NCI-H2196 treated with DMSO at 0.1 percent for 48 hours (cell line): ENCODE data around the gene TSPAN18.

ENCODE experiments used
- DNase-seq: peaks from one replicate; lab custom pipeline; 2025; ENCODE audit not compliant: unreplicated experiment; lab: John Stamatoyannopoulos, UW

The TSPAN18 gene

DNA sequence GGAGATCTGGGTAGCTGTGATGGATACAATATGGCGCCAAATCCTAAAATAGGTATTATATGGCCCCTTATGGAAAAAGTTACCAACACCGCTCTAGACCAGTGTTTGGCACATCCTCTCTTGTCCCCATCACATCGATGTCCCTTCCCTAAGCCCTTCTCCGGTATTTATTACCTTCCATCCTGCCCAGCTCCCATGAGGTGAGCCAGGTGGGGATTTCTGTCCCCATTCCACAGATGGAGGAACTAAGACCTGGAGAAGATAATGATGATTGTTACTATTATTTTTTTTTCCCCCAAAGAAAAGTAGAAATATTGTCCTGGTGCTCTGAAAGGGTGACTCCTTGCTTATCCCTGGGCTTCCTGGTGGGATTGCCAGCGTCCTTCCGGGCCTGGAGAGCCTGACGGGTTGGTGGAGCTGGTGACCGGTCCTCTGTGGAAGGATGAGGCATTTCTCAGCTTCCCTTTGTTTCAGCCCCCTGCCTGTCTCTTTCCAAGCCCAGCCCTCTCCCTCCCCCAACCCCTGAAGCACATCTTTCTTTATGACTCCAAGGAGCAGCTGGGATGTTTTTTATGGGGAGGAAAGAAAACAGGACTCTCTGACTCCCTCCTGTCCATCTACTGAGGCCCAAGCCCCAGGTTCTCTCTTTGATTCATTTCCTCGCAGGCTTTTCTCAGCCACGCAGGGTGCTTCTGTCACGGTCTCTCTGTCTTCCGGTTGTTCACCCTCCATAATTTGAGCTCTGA lies 158.5 kb downstream of the TSPAN18 start:
- DNase-seq: no peak

DNA sequence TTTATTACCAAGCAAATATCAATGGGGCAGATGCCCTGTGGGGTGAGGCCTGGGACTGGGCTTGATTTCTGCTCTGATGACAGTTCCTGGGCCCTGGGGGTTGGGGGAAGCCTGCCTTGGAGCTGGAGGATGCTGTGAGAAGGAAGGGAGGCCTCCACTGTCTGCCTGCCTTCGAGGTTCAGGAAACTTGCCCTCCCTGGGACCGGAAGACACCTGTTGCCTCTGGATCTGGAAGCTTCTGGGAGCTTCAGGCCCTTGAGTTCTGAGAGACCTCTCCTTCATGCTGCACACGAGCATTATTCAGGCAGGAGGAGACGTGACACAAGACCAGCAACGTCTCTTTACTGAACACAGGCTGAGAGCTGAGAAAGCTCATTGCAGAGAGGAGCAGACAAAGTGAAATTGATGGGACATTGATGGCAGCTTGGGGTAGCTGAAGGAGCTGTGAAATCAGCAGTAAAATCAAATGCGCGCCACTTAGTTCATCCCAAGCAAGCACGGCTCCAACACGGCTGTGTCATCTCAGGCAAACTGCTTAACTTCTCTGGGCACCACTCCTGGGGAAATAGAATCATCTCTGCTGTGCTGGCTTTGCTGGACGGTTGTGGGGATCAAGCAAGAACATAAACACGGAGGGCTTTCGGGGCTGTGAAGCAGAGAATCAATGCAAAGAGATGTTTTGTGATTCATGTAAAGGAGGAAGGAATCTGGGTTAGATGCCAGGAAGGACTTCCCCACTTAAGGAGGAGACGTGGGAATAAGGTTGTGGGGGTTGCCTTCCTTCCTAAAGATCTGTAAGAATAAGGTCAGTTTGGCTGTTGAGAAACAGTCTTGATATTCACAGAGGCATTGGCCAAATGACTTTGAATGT lies 159.4 kb downstream of the TSPAN18 start:
- no peak for DNase-seq

DNA sequence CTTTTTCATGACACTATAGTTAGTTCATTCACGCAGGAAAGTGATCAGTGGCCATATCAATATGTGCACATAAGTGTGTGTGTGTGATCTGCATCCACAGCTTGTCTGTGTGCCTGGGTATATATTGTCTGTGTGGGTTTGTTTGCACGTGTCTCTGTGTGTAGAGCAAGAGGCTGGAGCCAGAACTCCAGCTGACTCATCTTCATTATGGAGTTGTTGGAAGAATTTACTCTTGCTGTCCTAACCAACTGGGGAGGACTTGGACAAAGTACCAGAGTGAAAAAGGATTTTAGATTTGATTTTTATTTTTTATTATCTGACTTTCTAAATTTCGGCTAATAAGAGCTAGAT lies 160.0 kb downstream of the TSPAN18 start:
- DNase-seq: no peak

DNA sequence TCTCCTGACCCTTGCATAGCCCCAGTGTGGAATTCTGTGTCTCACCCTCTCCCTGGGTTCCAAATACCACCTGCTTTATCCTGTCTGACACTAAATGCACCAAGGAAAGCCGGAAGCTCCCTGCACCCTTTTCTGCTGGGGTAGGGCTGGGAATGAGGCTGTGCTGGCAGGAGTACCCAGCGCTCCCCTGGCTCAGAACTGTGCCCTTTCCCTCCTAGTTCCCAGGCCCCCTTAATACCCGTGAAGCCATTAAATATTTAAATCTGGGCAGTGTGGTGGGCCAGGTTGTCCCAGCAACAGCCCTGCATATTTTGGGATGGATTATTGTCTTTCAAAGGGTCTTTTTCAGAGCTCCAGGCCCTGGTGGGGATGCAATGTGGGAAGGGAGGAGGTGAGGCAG lies 160.9 kb downstream of the TSPAN18 start:
- DNase-seq: no peak

DNA sequence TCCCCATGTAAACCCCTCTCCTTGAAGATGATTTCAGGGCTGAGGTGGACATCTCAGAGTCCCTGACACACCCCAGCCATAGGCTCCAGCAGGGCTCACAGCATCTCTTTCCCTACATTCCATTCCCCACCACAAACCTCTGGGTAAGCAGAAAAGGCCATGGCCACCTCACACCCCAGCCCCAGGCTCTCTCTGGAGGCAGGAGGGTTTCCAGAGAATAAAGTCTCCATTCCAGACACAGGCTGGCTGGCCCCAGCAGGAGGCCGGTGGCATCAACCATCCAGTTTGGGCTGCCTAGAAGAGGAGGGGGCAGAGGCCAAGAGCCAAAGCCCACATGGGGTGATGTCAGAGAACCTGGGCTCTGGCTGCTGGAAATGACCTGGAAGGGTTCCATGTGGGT lies 162.5 kb downstream of the TSPAN18 start:
- DNase-seq: no peak

DNA sequence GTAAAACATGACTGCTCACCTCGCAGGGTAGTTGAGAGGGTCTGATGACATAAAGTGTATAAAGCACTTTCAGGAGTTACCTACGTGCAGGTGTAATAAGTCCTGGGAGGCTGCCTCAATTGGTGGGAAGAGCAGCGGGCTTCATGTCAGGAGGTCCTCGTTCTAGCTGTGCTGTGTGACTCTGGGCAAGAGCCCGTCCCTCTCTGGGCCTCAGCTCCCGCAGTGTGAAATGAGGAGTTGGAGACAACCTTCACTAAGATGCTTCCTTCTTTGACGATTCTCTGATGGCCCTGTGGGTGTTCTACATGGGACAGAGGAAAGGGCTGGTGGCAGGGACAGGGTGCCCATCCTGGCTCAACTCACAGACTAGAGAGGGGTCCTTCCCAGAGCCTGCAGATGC lies 166.1 kb downstream of the TSPAN18 start:
- DNase-seq: no peak

DNA sequence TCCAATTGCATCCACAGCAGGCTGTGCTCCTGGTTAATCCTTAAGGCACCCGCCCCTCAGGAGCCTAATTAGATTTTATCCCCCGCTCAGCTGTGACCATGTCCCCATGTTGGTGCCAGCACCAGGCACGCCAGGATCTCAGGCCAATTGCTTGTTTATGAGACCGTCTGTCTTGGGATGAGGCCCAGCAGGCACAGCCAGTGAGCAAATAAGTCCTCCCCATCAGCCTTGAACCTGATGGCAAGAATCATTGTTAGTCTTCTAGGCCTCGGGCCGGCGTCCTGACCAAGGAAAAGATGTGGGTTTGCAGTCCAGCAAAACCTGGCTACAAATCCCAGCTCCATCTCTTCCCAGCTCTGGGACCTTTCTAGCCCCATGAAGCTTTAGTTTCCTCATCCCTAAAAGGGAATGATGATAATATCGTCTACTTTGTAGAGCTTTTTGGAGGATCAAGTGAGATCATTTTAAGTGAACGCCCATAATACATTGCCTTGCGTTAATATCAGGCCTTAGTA lies 166.6 kb downstream of the TSPAN18 start:
- no peak for DNase-seq

DNA sequence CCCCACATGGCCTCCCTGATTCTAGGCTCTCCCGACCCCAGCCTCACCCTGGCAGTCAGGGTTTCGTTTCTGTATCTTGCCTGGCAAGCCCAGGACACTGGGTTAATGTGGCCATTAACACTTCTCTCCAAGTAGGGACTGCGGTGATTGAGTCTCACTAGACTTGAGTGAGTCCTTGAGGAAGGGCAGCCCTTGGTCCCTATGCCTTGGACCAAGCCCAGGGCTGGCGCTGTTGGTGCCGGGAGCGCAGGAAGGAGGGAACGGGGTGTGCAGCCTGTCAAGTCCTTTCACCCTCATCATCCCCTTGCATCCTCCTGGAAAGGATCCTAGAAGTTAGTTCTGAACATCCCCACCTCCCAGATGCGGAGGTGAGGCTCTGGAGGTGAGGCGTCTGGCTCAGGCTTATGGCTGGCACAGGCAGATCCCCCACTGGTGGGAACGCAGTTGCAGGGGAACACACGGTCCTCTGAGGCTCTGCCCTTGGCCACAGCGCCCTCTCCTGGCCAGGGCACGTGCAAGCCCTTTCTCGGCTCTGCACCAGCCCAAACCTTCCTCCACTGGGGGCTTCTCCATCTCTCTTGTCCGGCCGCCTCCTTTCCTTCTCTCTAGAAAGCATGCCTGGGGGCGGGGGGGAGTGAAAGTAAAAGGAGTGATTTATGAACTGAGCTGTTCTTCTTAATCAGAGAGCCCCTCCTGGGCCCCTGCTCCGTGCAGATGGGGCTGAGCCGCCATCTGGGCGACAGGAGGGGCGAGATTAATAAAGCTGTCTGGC lies 167.3 kb downstream of the TSPAN18 start:
- peak; percentile 22 for DNase-seq

DNA sequence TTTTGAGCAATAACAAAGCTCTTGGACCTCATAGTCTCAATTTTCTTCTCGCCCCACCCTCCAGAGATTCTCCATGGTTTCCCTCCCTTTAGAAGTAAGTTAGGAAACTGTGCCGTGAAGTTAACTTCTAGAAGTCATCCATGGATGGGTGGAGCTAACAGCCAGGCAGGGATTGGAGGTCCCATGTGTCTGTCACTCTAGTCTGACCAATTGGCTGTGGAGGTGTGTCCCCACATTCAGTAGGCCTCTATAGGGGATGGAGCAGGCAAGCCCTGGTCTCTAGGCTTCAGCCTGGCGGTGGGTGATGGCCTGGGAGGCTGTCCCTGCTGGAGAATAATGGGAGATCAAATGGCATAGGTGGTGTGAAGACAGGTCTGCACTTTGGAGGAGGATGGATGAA lies 173.2 kb downstream of the TSPAN18 start:
- no peak for DNase-seq

DNA sequence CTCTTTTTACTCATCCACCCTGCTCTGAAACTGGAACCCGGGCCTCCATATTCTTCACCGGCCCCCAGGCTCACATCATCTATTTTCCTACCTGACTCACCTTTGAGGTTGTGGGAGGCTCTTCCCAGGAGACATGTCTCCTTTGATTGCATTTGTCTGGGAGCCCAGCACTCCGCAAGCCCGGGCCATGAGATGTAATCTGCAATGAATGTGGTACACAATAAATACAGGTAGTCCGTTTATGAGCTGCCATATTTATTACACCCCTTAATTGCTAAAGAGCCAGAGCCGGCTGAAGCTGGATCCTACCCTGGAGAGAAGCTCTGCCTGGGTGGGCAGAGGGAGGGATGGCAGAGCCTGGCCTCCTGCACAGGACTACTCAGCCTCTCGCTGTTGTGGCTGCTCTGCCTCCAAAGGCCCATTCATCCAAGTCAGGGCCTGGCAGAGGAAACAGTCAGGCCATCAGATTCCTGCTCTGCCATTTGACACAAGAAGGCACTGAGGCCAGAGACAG lies 174.4 kb downstream of the TSPAN18 start:
- no peak for DNase-seq

DNA sequence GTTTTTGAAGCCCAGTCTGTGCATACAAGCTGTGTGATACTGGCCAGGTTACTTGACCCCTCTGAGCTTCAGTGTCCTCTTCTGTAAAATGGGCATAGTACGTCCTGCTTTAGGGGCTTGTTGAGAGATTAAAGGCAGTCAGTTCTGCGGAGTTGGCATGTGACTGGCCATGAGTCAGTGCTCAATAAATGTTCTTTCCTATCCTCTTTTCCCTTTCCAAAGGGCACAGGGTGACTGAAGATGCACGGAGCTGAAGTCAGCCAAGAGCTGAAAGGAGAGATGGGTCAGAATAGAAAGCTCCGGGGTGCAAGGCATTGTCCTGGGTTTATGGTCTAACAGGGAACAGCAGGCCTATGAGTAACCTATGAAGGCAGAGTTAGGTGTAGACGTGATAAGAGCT lies 175.0 kb downstream of the TSPAN18 start:
- no peak for DNase-seq

DNA sequence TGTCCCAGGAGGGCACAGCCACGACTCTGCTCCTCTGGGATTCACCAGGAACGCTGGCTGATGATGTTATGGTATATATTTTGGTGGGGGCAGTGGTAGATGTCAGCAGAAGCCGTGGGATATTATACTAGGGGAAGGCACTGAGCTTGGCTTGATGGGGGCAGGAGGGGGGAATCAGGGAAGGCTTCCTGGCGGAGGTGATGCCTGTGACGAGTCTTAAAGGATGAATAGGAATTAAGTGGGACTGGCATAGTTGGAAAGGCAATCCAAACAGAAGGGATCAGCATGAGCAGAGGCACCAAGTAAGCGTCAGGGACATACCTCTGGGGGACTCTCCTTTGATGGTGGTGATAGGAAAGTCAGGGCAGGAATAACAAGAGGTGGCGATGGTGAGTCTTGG lies 176.3 kb downstream of the TSPAN18 start:
- no peak for DNase-seq

DNA sequence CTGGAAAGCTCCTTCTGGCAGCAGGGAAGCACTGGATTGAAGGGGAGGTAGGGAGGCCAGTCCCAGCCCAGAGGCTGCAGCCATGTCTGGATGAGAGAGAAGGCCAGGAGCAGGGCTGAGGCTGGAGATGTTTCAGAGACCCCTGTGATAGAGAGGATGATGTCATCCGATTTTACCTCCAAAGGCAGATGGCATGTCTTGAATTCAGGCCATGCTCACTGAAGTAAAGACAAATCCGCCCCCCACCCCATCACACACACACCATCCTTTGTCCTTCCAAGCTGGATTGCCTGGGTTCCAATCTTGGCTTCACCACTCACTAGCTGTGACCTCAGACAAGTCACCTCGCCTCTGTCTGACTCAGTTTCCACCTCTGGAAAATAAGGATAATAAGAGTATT lies 176.8 kb downstream of the TSPAN18 start:
- DNase-seq: no peak

DNA sequence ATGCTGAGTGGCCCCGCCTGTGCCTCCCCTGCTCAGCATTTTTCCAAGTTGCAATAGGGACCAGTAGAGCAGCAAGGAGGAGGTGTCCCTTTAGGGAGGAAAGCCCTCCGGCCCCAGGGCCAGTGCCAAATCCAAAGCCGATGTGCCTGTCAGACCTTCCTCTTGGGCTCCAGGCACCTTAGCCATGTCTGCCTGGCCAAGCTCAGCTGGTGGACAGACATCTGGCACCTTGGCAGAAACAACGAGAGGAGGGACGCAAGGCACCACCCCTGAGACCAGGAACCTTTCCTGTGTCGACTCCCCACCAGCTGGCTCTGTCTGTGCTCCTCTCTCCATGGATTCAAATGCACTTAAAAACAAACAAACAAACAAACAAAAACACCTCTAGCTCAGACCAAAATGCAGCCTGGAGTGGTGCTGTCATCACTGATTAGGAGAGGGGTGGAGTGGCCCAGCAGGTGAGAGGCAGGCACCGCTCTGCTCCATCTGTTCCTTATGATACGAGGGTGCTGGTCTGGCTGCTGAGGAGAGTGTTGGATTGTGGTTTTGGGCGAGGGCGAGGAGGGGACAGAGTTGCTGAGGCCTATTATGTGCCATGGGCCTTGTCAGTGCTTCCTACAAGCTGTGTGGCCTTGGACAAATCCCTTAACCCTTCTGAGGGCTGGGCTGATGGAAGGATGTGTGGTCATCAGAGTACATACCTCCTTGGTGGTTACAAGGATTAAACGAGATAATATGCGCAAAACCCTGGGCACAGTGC lies 177.7 kb downstream of the TSPAN18 start:
- no peak for DNase-seq

DNA sequence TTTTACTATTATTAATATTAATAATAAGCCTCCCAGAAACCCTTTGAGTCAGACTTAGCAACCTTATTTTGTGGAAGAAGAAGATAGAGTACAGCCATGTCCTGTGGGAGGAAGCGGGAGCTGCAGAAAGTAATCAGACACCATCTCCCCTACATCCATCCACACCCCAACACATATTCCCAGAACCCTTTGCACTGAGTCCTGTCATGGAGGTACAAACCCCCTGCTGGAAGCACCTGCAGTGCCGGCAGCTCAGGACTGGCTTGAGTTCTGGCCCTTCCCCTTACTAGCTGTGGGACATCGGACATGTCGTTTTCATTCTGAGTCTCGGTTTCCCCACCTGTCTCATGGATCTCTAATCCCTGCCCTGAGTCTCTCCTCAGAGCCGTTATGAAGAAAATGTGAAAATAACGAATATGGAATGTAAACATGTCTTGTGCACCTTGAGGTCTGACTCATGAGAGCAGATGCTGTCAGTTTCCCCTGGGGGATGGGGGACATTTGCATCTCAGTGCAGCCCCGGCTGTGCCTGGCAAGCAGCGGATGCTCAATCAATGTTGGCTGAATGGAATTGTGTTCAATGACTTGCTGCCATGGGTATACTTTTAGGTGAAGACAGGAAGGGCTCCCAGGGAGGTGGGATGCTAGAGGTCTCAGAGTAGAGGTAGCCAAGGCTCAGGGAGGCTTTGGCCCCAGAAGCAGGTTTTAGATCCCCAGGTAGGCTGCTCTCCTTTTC lies 178.5 kb downstream of the TSPAN18 start:
- no peak for DNase-seq

DNA sequence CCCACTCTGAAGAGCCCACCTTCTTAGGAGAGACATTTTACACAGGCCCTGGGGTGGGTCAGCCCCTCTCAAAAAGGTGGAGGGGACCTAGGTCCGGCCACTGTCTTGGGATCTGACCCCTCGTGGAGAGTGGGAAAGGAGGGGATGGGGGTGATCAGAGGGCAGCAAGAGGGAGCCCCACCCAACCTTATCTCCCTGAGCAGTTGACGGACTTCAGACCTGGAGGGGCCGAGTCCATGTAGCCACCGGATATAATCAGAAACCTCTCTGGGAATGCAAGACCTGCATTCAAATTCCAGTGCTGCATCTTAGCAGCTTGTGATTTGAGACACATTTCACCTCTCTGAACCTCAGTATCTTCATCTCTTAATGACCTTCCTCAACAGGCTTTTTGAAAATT lies 179.9 kb downstream of the TSPAN18 start:
- no peak for DNase-seq

DNA sequence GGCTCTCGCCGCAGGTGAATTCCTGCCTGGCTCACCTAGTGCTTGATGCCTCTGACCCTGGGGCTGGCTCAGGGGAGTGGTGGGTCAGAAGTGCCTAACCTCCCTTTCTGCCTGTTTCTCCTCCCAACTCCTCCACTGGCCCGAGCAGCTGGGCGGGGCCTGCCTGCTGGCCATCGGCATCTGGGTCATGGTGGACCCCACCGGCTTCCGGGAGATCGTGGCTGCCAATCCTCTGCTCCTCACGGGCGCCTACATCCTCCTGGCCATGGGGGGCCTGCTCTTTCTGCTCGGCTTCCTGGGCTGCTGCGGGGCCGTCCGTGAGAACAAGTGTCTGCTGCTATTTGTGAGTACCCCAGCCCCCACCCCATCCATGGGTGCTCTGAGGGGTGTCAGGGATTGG lies 182.8 kb downstream of the TSPAN18 start:
- no peak for DNase-seq

DNA sequence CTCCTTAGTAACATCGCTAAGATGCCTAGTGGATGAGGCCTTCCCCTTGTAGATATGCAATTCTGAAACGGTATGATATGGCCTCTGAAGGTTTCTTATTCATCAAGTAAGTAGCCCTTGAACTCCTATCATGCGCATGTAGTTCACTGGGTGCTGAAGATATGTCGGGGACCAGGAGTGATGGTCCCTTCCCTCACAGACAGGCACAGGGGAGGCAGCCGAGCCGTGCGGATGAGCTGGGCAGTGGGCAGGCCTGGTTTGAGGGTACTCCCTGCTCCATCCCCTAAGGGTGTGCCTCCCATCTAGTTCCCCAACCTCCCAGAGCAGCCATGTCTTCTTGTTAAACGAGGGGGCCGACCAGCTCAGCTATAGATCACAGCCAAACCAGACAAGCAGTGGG lies 183.8 kb downstream of the TSPAN18 start:
- no peak for DNase-seq

DNA sequence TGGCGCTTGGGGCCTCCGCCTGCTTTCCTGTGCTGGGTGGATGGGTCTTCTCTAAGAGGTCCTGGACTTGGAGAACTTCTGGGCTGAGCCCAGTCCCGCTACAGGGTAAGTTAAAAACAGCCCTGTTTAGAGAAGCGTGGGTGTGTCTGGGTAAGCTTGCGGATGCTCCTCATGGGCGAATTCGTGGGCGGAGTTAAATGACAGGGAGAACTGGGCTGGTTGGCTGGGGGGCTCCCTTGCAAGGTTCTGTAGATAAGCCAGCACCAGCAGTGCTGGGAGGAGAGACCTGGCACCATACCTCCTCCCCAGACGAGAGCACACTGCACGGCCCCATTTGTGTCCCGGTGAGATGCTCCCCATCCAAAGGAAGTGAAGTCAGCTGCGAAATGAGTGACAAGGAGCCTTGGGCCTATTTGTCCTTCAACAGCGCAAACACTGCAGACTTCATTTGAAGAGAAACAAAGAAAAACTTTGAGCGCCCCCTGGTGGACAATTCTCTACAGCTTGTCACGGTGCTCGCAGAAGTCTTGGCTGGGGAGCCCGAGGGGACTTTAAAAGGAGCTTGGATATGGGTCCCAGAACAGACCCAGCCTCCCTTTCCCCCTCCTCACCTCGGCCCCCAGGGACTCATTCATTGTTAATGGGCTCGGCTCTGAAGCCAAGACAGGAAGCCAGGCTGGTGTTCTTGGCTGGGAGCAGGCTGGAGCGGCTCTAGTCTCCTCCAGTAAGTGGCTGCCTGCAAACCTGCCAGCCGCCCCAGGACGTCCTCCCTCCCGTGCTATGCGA lies 184.5 kb downstream of the TSPAN18 start:
- peak; percentile 53 for DNase-seq
